ENCODE results near the gene CCNJL. TPM values are rescaled to one million over a fixed set of nuclear protein-coding genes. Genes with fewer than 3 reads are reported as not detected.

Gene CCNJL
- total and polyA plus RNA-seq, 7 donors = 0.04 to 1.3 (median 0.29) TPM; not detected in 1

GRCh38 chr5:160315968-160316367, 3.6 kb upstream of the CCNJL start:
- H3K27me3 ChIP-seq (ENCODE audit: insufficient read depth in 3 of 3, low read length in 2 of 3) = peaks cover 0 to 21% (median 10%) of the 10 kb centered on the region in 3 donors
- H3K9me3 ChIP-seq = no peaks in the 10 kb centered on the region
- H3K4me1 ChIP-seq = no peaks in the 10 kb centered on the region
- intact Hi-C loops (cut with DNase I) = no loop called here
- WGBS, 3 donors = 48 to 76% (median 52%) methylated on average over 1 of the region's 1 CpG
- no peak overlapping the region for H3K27ac ChIP-seq
- H3K36me3 ChIP-seq (ENCODE audit: insufficient read depth in 1 of 2, low read depth in 1 of 2) = no peaks in the 10 kb centered on the region
- TF ChIP-seq CTCF (IDR thresholded peaks at IDR 0.05) = no peak
- DNase-seq (no peak), ATAC-seq (no peak)
- H3K4me3 ChIP-seq = no peak overlapping the region

GRCh38 chr5:160312960-160313727, 780 bp upstream of the CCNJL start:
- no peak for TF ChIP-seq CTCF (IDR thresholded peaks at IDR 0.05)
- no peaks in the 10 kb centered on the region for H3K9me3 ChIP-seq
- no peak for DNase-seq
- WGBS, 3 donors = 27 to 32% (median 27%) methylated on average over 8 of the region's 8 CpGs
- H3K27ac ChIP-seq = no peak overlapping the region
- H3K4me3 ChIP-seq = peak overlapping the region; percentile 70
- intact Hi-C loops (cut with DNase I) = no loop called here
- H3K4me1 ChIP-seq = no peaks in the 10 kb centered on the region
- ATAC-seq = no peak
- H3K36me3 ChIP-seq (ENCODE audit: insufficient read depth in 1 of 2, low read depth in 1 of 2) = no peaks in the 10 kb centered on the region
- peaks cover 0 to 36% (median 10%) of the 10 kb centered on the region in 3 donors for H3K27me3 ChIP-seq (ENCODE audit: insufficient read depth in 3 of 3, low read length in 2 of 3)

- H3K27me3 ChIP-seq (ENCODE audit: insufficient read depth in 3 of 3, low read length in 2 of 3) = peaks cover 0 to 36% (median 10%) of the 10 kb centered on the region in 3 donors
- intact Hi-C loops (cut with DNase I) = no loop called here
- DNase-seq = peak in 1 of 2 donors; percentile 55
- no peaks in the 10 kb centered on the region for H3K4me1 ChIP-seq
- whole genome bisulfite sequencing, 3 donors = 5 to 6% (median 6%) methylated on average over 36 to 45 of the region's 45 CpGs
- H3K4me3 ChIP-seq = peak overlapping the region; percentile 70
- ATAC-seq = peak; percentile 27 to 60 (median 46)
- no peaks in the 10 kb centered on the region for H3K9me3 ChIP-seq
- no peak for TF ChIP-seq CTCF (IDR thresholded peaks at IDR 0.05)
- H3K27ac ChIP-seq = no peak overlapping the region
- no peaks in the 10 kb centered on the region for H3K36me3 ChIP-seq (ENCODE audit: insufficient read depth in 1 of 2, low read depth in 1 of 2)
Measured at GRCh38 chr5:160311491-160312133, 752 bp downstream of the CCNJL start.

GRCh38 chr5:160310552-160311295, 1.6 kb downstream of the CCNJL start:
- H3K36me3 ChIP-seq (ENCODE audit: insufficient read depth in 1 of 2, low read depth in 1 of 2) = no peaks in the 10 kb centered on the region
- H3K4me3 ChIP-seq = no peak overlapping the region
- DNase-seq (no peak), ATAC-seq (no peak)
- no peaks in the 10 kb centered on the region for H3K9me3 ChIP-seq
- peaks cover 0 to 36% (median 10%) of the 10 kb centered on the region in 3 donors for H3K27me3 ChIP-seq (ENCODE audit: insufficient read depth in 3 of 3, low read length in 2 of 3)
- WGBS, 3 donors = 87 to 89% (median 89%) methylated on average over 4 of the region's 4 CpGs
- intact Hi-C loops (cut with DNase I) = no loop called here
- no peak overlapping the region for H3K27ac ChIP-seq
- H3K4me1 ChIP-seq = no peaks in the 10 kb centered on the region
- TF ChIP-seq CTCF (IDR thresholded peaks at IDR 0.05) = no peak

All from psoas muscle (tissue), 8 donors.